NT2/D1 (cell line): Measurements from ENCODE around the gene SOS2.

Experiments used
- YY1 ChIP-seq: IDR thresholded peaks from 2 replicates; pipeline ENCODE4 v1.6.1; 2011; ENCODE audit not compliant: insufficient read length, insufficient read depth
- ZNF274 ChIP-seq: IDR thresholded peaks from 2 replicates; pipeline ENCODE4 v1.6.1; 2011; ENCODE audit warnings: mild to moderate bottlenecking, low read depth, low read length

DNA sequence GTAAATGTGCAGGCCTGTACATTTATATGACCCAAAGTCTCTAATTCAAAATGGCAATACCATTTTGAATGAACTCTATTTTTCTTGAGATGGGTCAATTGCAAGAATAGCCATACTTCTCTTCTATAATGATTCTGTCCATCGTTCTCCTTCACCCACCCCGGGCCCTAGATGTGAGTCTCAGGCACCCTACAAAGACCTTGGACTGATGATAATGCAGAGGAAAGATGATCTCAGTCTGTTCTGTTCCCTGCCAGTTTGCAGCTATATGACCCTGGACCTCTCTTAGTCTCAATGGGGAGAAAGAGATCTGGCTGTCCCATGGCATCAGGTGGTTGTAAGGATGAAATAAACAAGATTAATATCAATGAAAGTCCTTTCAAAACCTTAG lies 145.1 kb downstream of the SOS2 start:
- TF ChIP-seq ZNF274 (no peak), YY1 (no peak)
